HepG2 (cell line): ENCODE results near the gene ACD. TPM values are rescaled to one million over a fixed set of nuclear protein-coding genes. Genes with fewer than 3 reads are reported as not detected.

Experiments
- ATAC-seq: fragments of 200-7000 bp; cut with Tn5 transposase; 3 replicates; pipeline ENCODE4 v1.9.1; 2020; ENCODE audit warnings: mild to moderate bottlenecking, moderate library complexity
- BruUV-seq: library from RNA; stranded (reverse); fragments of 400-500 nt; replicated peaks from 2 replicates; lab custom pipeline; 2021; lab: Mats Ljungman, UMichigan
- CTCF ChIA-PET: fragments of 300-600 bp; formaldehyde crosslinking; extraction: SDS; loops from one replicate; lab custom pipeline; 2021; ENCODE audit warnings: low total read pairs, inconsistent platforms, low intra/inter-chr PET ratio; lab: Yijun Ruan, JAX
- POLR2A ChIA-PET: fragments of 350-600 bp; sonication (Branson Sonifier 250); formaldehyde crosslinking; loops from one replicate; lab custom pipeline; 2020; ENCODE audit warnings: antibody characterized with exemption, inconsistent platforms; lab: Yijun Ruan, JAX
- DNase-seq: peaks from one replicate; pipeline ENCODE4 v3.0.0-alpha.2; 2015; ENCODE audit warnings: low spot score
- FAIRE-seq: peaks from 3 replicates; lab custom pipeline; 2011; peaks lifted over from hg19 to GRCh38; lab: Jason Lieb, UNC
- H2AFZ ChIP-seq: one replicate; pipeline ENCODE4 v1.6.1; 2011; ENCODE audit warnings: low read length, inconsistent platforms
- H3K27ac ChIP-seq: fragments of 300-600 bp; 3 replicates; pipeline ENCODE4 v1.8.0; 2011; ENCODE audit warnings: mixed run types, mild to moderate bottlenecking, mixed read lengths, low read length, inconsistent platforms; ENCODE audit not compliant: insufficient read depth; ENCODE audit errors: extremely low read length
- H3K27me3 ChIP-seq, 2 experiments: fragments of 200-600 bp in 1 of 2; 2 replicates in 1 of 2; 3 replicates in 1 of 2; pipeline versions ENCODE4 v1.6.0 to v1.8.0; 2011; ENCODE audit warnings: low read length in 2 of 2, mild to moderate bottlenecking in 2 of 2, moderate library complexity in 2 of 2, inconsistent platforms in 1 of 2; ENCODE audit not compliant: insufficient read depth in 2 of 2, control insufficient read depth in 1 of 2
- H3K36me3 ChIP-seq, 2 experiments: fragments of 200-600 bp in 1 of 2; replicated peaks in 1 of 2; 2 replicates in 1 of 2; 3 replicates in 1 of 2; pipeline versions ENCODE4 v1.5.1 to v1.8.0; 2011; ENCODE audit warnings: low read length in 2 of 2, inconsistent platforms in 1 of 2; ENCODE audit not compliant: insufficient read depth in 2 of 2, control insufficient read depth in 1 of 2
- H3K4me1 ChIP-seq: 2 replicates; pipeline ENCODE4 v1.5.1; 2012; ENCODE audit warnings: low read length, inconsistent platforms; ENCODE audit not compliant: insufficient read depth
- H3K4me2 ChIP-seq: 2 replicates; pipeline ENCODE4 v1.6.0; 2011; ENCODE audit warnings: low read depth, low read length, inconsistent platforms
- H3K4me3 ChIP-seq, 3 experiments: fragments of 200-600 bp in 1 of 3; sonication (generic), shearing (Covaris generic) in 1 of 3; replicated peaks in 1 of 3; 2 replicates each; pipeline ENCODE4 v1.5.1; 2011 to 2016; ENCODE audit warnings: low read length in 3 of 3, inconsistent platforms in 2 of 3, low read depth in 2 of 3, mild to moderate bottlenecking in 2 of 3, control low read depth in 1 of 3, mixed read lengths in 1 of 3; ENCODE audit not compliant: insufficient read depth in 1 of 3
- H3K79me2 ChIP-seq: one replicate; pipeline ENCODE4 v1.6.1; 2011; ENCODE audit warnings: low read length, inconsistent platforms; ENCODE audit not compliant: insufficient read depth
- H3K9ac ChIP-seq: 2 replicates; pipeline ENCODE4 v1.6.0; 2011; ENCODE audit warnings: mild to moderate bottlenecking, low read depth, low read length, inconsistent platforms; ENCODE audit not compliant: insufficient read depth
- H3K9me3 ChIP-seq: 2 replicates; pipeline ENCODE4 v1.5.1; 2012; ENCODE audit warnings: mild to moderate bottlenecking, low read length
- H4K20me1 ChIP-seq: 2 replicates; pipeline ENCODE4 v1.6.0; 2011; ENCODE audit warnings: inconsistent platforms, mild to moderate bottlenecking, low read length, moderate library complexity; ENCODE audit not compliant: insufficient read depth
- ATF3 ChIP-seq: sonication (generic); formaldehyde crosslinking; IDR thresholded peaks from 2 replicates; pipeline ENCODE4 v1.4.0; 2020; ENCODE audit warnings: missing genetic modification reagents
- CCDC6 ChIP-seq: sonication (generic); formaldehyde crosslinking; IDR thresholded peaks from 2 replicates; pipeline ENCODE4 v1.8.1; 2022; ENCODE audit warnings: mild to moderate bottlenecking, missing genetic modification reagents, moderate library complexity
- DDIT3 ChIP-seq: sonication (generic); formaldehyde crosslinking; IDR thresholded peaks from 2 replicates; pipeline ENCODE4 v1.4.0; 2020; ENCODE audit warnings: mild to moderate bottlenecking, missing genetic modification reagents
- FOXC1 ChIP-seq: sonication (generic); formaldehyde crosslinking; IDR thresholded peaks from 2 replicates; pipeline ENCODE4 v1.8.0; 2022; ENCODE audit warnings: mild to moderate bottlenecking, missing genetic modification reagents, borderline replicate concordance
- GMEB1 ChIP-seq: sonication (generic); formaldehyde crosslinking; IDR thresholded peaks from 2 replicates; pipeline ENCODE4 v1.5.1; 2020; ENCODE audit warnings: missing genetic modification reagents, mild to moderate bottlenecking, borderline replicate concordance
- KDM1A ChIP-seq: IDR thresholded peaks from 2 replicates; pipeline ENCODE4 v1.6.1; 2016; ENCODE audit warnings: missing compliant biosample characterization
- KMT2A ChIP-seq: sonication (generic); formaldehyde crosslinking; IDR thresholded peaks from 2 replicates; pipeline ENCODE4 v1.4.0; 2020; ENCODE audit warnings: missing genetic modification reagents
- PPARG ChIP-seq: conservative IDR thresholded peaks from 2 replicates; pipeline ENCODE4 v1.6.1; 2016; ENCODE audit warnings: missing biosample characterization, missing genetic modification reagents
- RFX1 ChIP-seq: fragments of 450-650 bp; IDR thresholded peaks from 2 replicates; pipeline ENCODE4 v1.6.1; 2017
- ZNF10 ChIP-seq: sonication (generic); formaldehyde crosslinking; IDR thresholded peaks from 2 replicates; pipeline ENCODE4 v1.4.0; 2020; ENCODE audit warnings: mild to moderate bottlenecking, low read depth, missing genetic modification reagents, borderline replicate concordance
- ZNF563 ChIP-seq: sonication (generic); formaldehyde crosslinking; IDR thresholded peaks from 2 replicates; pipeline ENCODE4 v1.8.0; 2022; ENCODE audit warnings: mild to moderate bottlenecking, moderate library complexity, missing genetic modification reagents
- ZNF678 ChIP-seq: sonication (generic); formaldehyde crosslinking; IDR thresholded peaks from 2 replicates; pipeline ENCODE4 v1.4.0; 2020; ENCODE audit warnings: mild to moderate bottlenecking, missing genetic modification reagents
- ZNF770 ChIP-seq: sonication (generic); formaldehyde crosslinking; IDR thresholded peaks from 2 replicates; pipeline ENCODE4 v1.5.0; 2020; ENCODE audit warnings: mild to moderate bottlenecking, missing genetic modification reagents
- WGBS: methylation state at CpG from one replicate; pipeline ENCODE4 v1.1.6; 2017; ENCODE audit warnings: low lambda C conversion rate; 5-methylcytosine and 5-hydroxymethylcytosine counted together
- in situ Hi-C: cut with HindIII; loops from 2 replicates; pipeline ENCODE4 v1.10.0; 2017; ENCODE audit warnings: low pct_unique_long_range_greater_than_20kb; ENCODE audit not compliant: extremely low pct_ligation_motif_present
- intact Hi-C: fragments of 100-400 bp; cut with micrococcal nuclease; formaldehyde crosslinking; loops from one replicate; pipeline ENCODE4 v1.10.0; 2022; ENCODE audit not compliant: unreplicated experiment
- polyA plus RNA-seq, 8 experiments: library from polyadenylated mRNA; depleted of rRNA in 3 of 8; stranded (reverse) in 7 of 8; unstranded in 1 of 8; fragments of >200 nt; fragmentation: Illumina TruSeq in 4 of 8; extraction: Trizol in 4 of 8; gene quantifications; 2 replicates each; pipeline versions ENCODE4 v1.2.1 to v1.2.3, GENCODE V29; 2011 to 2016; ENCODE audit warnings: low read depth in 4 of 8, missing spikeins in 1 of 8, mixed read lengths in 1 of 8; ENCODE audit not compliant: insufficient read depth in 1 of 8
- total RNA-seq, 5 experiments: library from RNA; depleted of rRNA; stranded (reverse); fragments of >200 nt; fragmentation: Illumina TruSeq; extraction: Trizol; gene quantifications; 2 replicates each; pipeline ENCODE4 v1.2.3, GENCODE V29; 2016; ENCODE audit warnings: low read depth in 1 of 5

ACD gene
- total and polyA plus RNA-seq, 2 of the 13 experiments (the other 11 are each of a cell fraction or from before 2014, with no cell fraction given): 32.6 to 38.3 TPM

- H3K27ac ChIP-seq: no peak overlapping the region
- 98% methylated on average over 8 of the region's 8 CpGs for WGBS
- POLR2A ChIA-PET: no interaction called here
- H3K79me2 ChIP-seq: no peaks in the 10 kb centered on the region
- no peak overlapping the region for H3K9ac ChIP-seq
- H3K4me3 ChIP-seq: no peak overlapping the region
- H3K27me3 ChIP-seq: no peaks in the 10 kb centered on the region
- peaks cover 20% of the 10 kb centered on the region for H3K4me1 ChIP-seq
- no peak overlapping the region for H2AFZ ChIP-seq
- FAIRE-seq: no peak
- no TSS peak for BruUV-seq
- intact Hi-C loops (no loop called here), in situ Hi-C loops (no loop called here)
- no peak for ATAC-seq
- CTCF ChIA-PET: no interaction called here
- H3K4me2 ChIP-seq: no peak overlapping the region
- DNase-seq: no peak
- no peaks in the 10 kb centered on the region for H3K9me3 ChIP-seq
- no peaks in the 10 kb centered on the region; the same call in 1 of the 2 replicates for H4K20me1 ChIP-seq
- TF ChIP-seq GMEB1 (CRISPR knock-in tag) (no peak), DDIT3 (CRISPR knock-in tag) (no peak), CCDC6 (CRISPR knock-in tag) (no peak), KMT2A (CRISPR knock-in tag) (no peak), ZNF678 (CRISPR knock-in tag) (no peak), ATF3 (CRISPR knock-in tag) (no peak), RFX1 (no peak), KDM1A (CRISPR knock-in tag) (no peak), ZNF563 (CRISPR knock-in tag) (no peak), ZNF770 (CRISPR knock-in tag) (no peak), FOXC1 (no peak), ZNF10 (CRISPR knock-in tag) (no peak), PPARG (CRISPR knock-in tag) (no peak)
- H3K36me3 ChIP-seq: peaks cover 22 to 69% of the 10 kb centered on the region in 2 experiments
Observed at GRCh38 chr16:67636713-67637112, 23.3 kb downstream of the ACD start.
